Spleen (tissue), 11 donors: ENCODE measurements around the gene CASP12. TPM values are rescaled to one million over a fixed set of nuclear protein-coding genes. Genes with fewer than 3 reads are reported as not detected.

ENCODE experiments used
- DNase-seq: peaks from one replicate; pipeline ENCODE4 v3.0.0-alpha.2; 2020
- H3K27ac ChIP-seq, 8 donors: fragments of 200-600 bp; sonication (generic) in 7 of 8; 1 replicate in 4 of 8; 2 replicates in 4 of 8; pipeline versions ENCODE4 v1.5.0 to v1.8.0; 2016 to 2021; ENCODE audit warnings: inconsistent platforms in 4 of 8, mild to moderate bottlenecking in 4 of 8, moderate library complexity in 1 of 8
- H3K27me3 ChIP-seq, 7 donors: fragments of 200-600 bp; sonication (generic) in 6 of 7; replicated peaks in 1 of 7; 1 replicate in 4 of 7; 2 replicates in 3 of 7; pipeline versions ENCODE4 v1.5.0 to v1.8.0; 2016 to 2021; ENCODE audit warnings: inconsistent platforms in 3 of 7, mild to moderate bottlenecking in 1 of 7
- H3K36me3 ChIP-seq, 6 donors: fragments of 200-600 bp; sonication (generic) in 5 of 6; 1 replicate in 4 of 6; 2 replicates in 2 of 6; pipeline versions ENCODE4 v1.5.0 to v1.8.0; 2016 to 2021; ENCODE audit warnings: inconsistent platforms in 2 of 6
- H3K4me1 ChIP-seq, 6 donors: fragments of 200-600 bp; sonication (generic) in 5 of 6; 1 replicate in 3 of 6; 2 replicates in 3 of 6; pipeline versions ENCODE4 v1.5.0 to v1.8.0; 2016 to 2021; ENCODE audit warnings: inconsistent platforms in 3 of 6
- H3K4me3 ChIP-seq, 8 donors: fragments of 200-600 bp; sonication (generic) in 7 of 8; 1 replicate in 4 of 8; 2 replicates in 4 of 8; pipeline versions ENCODE4 v1.5.0 to v1.8.0; 2016 to 2021; ENCODE audit warnings: inconsistent platforms in 4 of 8, mild to moderate bottlenecking in 4 of 8, moderate library complexity in 2 of 8
- H3K9me3 ChIP-seq, 8 donors: fragments of 200-600 bp; sonication (generic) in 7 of 8; 1 replicate in 4 of 8; 2 replicates in 4 of 8; pipeline versions ENCODE4 v1.5.0 to v1.8.0; 2016 to 2021; ENCODE audit warnings: inconsistent platforms in 4 of 8
- CTCF ChIP-seq, 11 experiments: fragments of 200-600 bp in 7 of 11; fragments of 450-650 bp in 4 of 11; sonication (generic) in 4 of 11; IDR thresholded peaks in 8 of 11; conservative IDR thresholded peaks in 3 of 11; 1 replicate in 7 of 11; 2 replicates in 4 of 11; pipeline versions ENCODE4 v1.4.0 to v1.8.0; 2016 to 2021; ENCODE audit warnings: antibody characterized with exemption in 11 of 11, inconsistent platforms in 4 of 11, mild to moderate bottlenecking in 1 of 11
- POLR2A ChIP-seq, 3 donors: fragments of 450-650 bp; IDR thresholded peaks; one replicate each; pipeline ENCODE4 v1.5.1; 2017; ENCODE audit warnings: antibody characterized with exemption in 3 of 3, mild to moderate bottlenecking in 1 of 3
- POLR2AphosphoS5 ChIP-seq, 3 donors: sonication (generic); formaldehyde crosslinking; IDR thresholded peaks; one replicate each; pipeline ENCODE4 v1.5.1; 2017; ENCODE audit warnings: antibody characterized with exemption in 3 of 3
- WGBS, 5 donors: extraction: QIAGEN DNeasy Blood & Tissue Kit in 3 of 5; methylation state at CpG; one replicate each; pipeline versions ENCODE4 v1.1.5 to v1.1.7; 2013 to 2018; 5-methylcytosine and 5-hydroxymethylcytosine counted together
- intact Hi-C: fragments of 100-400 bp; cut with DNase I; formaldehyde crosslinking; loops from one replicate; pipeline ENCODE4 v1.15.0; 2023; ENCODE audit warnings: low total_unique reads
- polyA plus RNA-seq, 3 donors: library from polyadenylated mRNA; stranded (reverse); fragments of 200-250 nt; gene quantifications; one replicate each; pipeline ENCODE4 v1.2.1, GENCODE V29; 2013
- total RNA-seq, 7 donors: library from RNA; depleted of rRNA in 3 of 7; stranded (reverse); fragments of >200 nt in 3 of 7; fragmentation: NEBNext Ultra II Directional in 4 of 7; extraction: Animal tissue kit (Norgen Biotek cat#: 25700) in 4 of 7; gene quantifications; one replicate each; pipeline versions ENCODE4 v1.1.0 to v1.2.1, GENCODE V29; 2016 to 2021
- donor health status: healthy with polysubstance abuse.
- donor health status: DM: no; HTN: no; CAD: no; lungs with moderate emphysema.
- donor health status: DM: no; HTN: no; CAD: no.
- donor health status: Bipolar disorder and iron deficiency.
- donor health status: healthy.
- donor health status: DM: no; HTN: no; CAD: no.
- donor health status: DM: yes; HTN: yes; CAD: no.

The CASP12 gene
- total and polyA plus RNA-seq, 10 donors = 0.14 to 0.54 (median 0.39) TPM; not detected in 4

- no peaks in the 10 kb centered on the region for H3K27me3 ChIP-seq
- intact Hi-C loops = no loop called here
- peaks cover 0 to 4% (median 1%) of the 10 kb centered on the region in 8 donors for H3K9me3 ChIP-seq
- no peak for TF ChIP-seq POLR2A (IDR thresholded peaks at IDR 0.05)
- no peak for TF ChIP-seq POLR2AphosphoS5 (IDR thresholded peaks at IDR 0.05)
- no peak for TF ChIP-seq CTCF (IDR thresholded peaks at IDR 0.05 in 8 of 11, conservative IDR thresholded peaks at IDR 0.05 in 3 of 11)
- H3K4me1 ChIP-seq = peaks cover 0 to 31% (median 5%) of the 10 kb centered on the region in 6 donors
- DNase-seq = no peak
- 26 to 44% (median 36%) methylated on average over 1 of the region's 1 CpG for WGBS, 5 donors
- no peak overlapping the region for H3K4me3 ChIP-seq
- H3K36me3 ChIP-seq = no peaks in the 10 kb centered on the region
- H3K27ac ChIP-seq = peak overlapping the region in 1 of 8 donors; percentile 36
These were observed 53.8 kb downstream of the CASP12 start for GRCh38 chr11:104844451-104844850.

GRCh38 chr11:104843150-104843836 is 55.0 kb downstream of the CASP12 start:
- Histone ChIP-seq H3K4me3 (no peak overlapping the region), H3K27me3 (no peaks in the 10 kb centered on the region), H3K4me1 (peaks cover 0 to 31% (median 5%) of the 10 kb centered on the region in 6 donors), H3K9me3 (peaks cover 0 to 14% (median 9%) of the 10 kb centered on the region in 8 donors), H3K27ac (peak overlapping the region in 1 of 8 donors; percentile 36), H3K36me3 (no peaks in the 10 kb centered on the region)
- intact Hi-C loops = no loop called here
- DNase-seq = no peak
- 68 to 84% (median 77%) methylated on average over 4 of the region's 4 CpGs for WGBS, 5 donors
- TF ChIP-seq CTCF (IDR thresholded peaks at IDR 0.05 in 8 of 11, conservative IDR thresholded peaks at IDR 0.05 in 3 of 11) (no peak), POLR2A (IDR thresholded peaks at IDR 0.05) (no peak), POLR2AphosphoS5 (IDR thresholded peaks at IDR 0.05) (no peak)

- Histone ChIP-seq H3K9me3 (peaks cover 0 to 14% (median 9%) of the 10 kb centered on the region in 8 donors), H3K4me3 (no peak overlapping the region), H3K36me3 (no peaks in the 10 kb centered on the region), H3K4me1 (peaks cover 0 to 44% (median 5%) of the 10 kb centered on the region in 6 donors), H3K27ac (no peak overlapping the region), H3K27me3 (no peaks in the 10 kb centered on the region)
- TF ChIP-seq POLR2AphosphoS5 (IDR thresholded peaks at IDR 0.05) (no peak), CTCF (IDR thresholded peaks at IDR 0.05 in 8 of 11, conservative IDR thresholded peaks at IDR 0.05 in 3 of 11) (no peak), POLR2A (IDR thresholded peaks at IDR 0.05) (no peak)
- DNase-seq = no peak
- 74 to 88% (median 81%) methylated on average over 2 of the region's 2 CpGs for WGBS, 5 donors
- intact Hi-C loops = no loop called here
These were observed 56.2 kb downstream of the CASP12 start for GRCh38 chr11:104841973-104842525.

GRCh38 chr11:104841185-104841584 is 57.1 kb downstream of the CASP12 start:
- no peak for TF ChIP-seq POLR2A (IDR thresholded peaks at IDR 0.05)
- no peak for TF ChIP-seq POLR2AphosphoS5 (IDR thresholded peaks at IDR 0.05)
- TF ChIP-seq CTCF (IDR thresholded peaks at IDR 0.05 in 8 of 11, conservative IDR thresholded peaks at IDR 0.05 in 3 of 11) = no peak
- no peak for DNase-seq
- H3K27ac ChIP-seq = no peak overlapping the region
- 57 to 77% (median 63%) methylated on average over 1 of the region's 1 CpG for WGBS, 5 donors
- H3K4me1 ChIP-seq = peaks cover 0 to 44% (median 5%) of the 10 kb centered on the region in 6 donors
- no peaks in the 10 kb centered on the region for H3K27me3 ChIP-seq
- intact Hi-C loops = no loop called here
- H3K4me3 ChIP-seq = no peak overlapping the region
- H3K36me3 ChIP-seq = no peaks in the 10 kb centered on the region
- peaks cover 0 to 14% (median 9%) of the 10 kb centered on the region in 8 donors for H3K9me3 ChIP-seq
